Sigmoid colon (tissue), 7 donors: ENCODE results near the gene MEGF6. TPM values are rescaled to one million over a fixed set of nuclear protein-coding genes. Genes with fewer than 3 reads are reported as not detected.

ENCODE experiments used
- DNase-seq: peaks from one replicate; pipeline ENCODE4 v3.0.0-alpha.2; 2019
- H3K27ac ChIP-seq, 4 donors: fragments of 200-600 bp; sonication (generic); one replicate each; pipeline ENCODE4 v1.5.1; 2016 to 2019; ENCODE audit warnings: mild to moderate bottlenecking in 1 of 4
- H3K27me3 ChIP-seq, 3 donors: fragments of 200-600 bp; sonication (generic); one replicate each; pipeline ENCODE4 v1.5.1; 2019; ENCODE audit warnings: mild to moderate bottlenecking in 1 of 3
- H3K36me3 ChIP-seq, 4 donors: fragments of 200-600 bp; sonication (generic); one replicate each; pipeline ENCODE4 v1.5.1; 2016 to 2019
- H3K4me1 ChIP-seq, 4 donors: fragments of 200-600 bp; sonication (generic); one replicate each; pipeline ENCODE4 v1.5.1; 2017 to 2019
- H3K4me3 ChIP-seq, 4 donors: fragments of 200-600 bp; sonication (generic); one replicate each; pipeline ENCODE4 v1.5.1; 2017 to 2019; ENCODE audit warnings: mild to moderate bottlenecking in 2 of 4, moderate library complexity in 1 of 4
- H3K9me3 ChIP-seq, 4 donors: fragments of 200-600 bp in 3 of 4; sonication (generic) in 3 of 4; one replicate each; pipeline versions ENCODE4 v1.5.1 to v1.6.1; 2013 to 2019
- CTCF ChIP-seq, 4 experiments: fragments of 450-650 bp in 3 of 4; fragments of 200-600 bp in 1 of 4; IDR thresholded peaks; one replicate each; pipeline ENCODE4 v1.5.1; 2016 to 2019; ENCODE audit warnings: antibody characterized with exemption in 4 of 4, mild to moderate bottlenecking in 3 of 4, moderate library complexity in 2 of 4
- EP300 ChIP-seq, 4 donors: sonication (generic); formaldehyde crosslinking; IDR thresholded peaks; one replicate each; pipeline ENCODE4 v1.6.1; 2017; ENCODE audit warnings: antibody characterized with exemption in 4 of 4
- POLR2A ChIP-seq, 2 donors: fragments of 450-650 bp; IDR thresholded peaks; one replicate each; pipeline ENCODE4 v1.6.1; 2016; ENCODE audit warnings: antibody characterized with exemption in 2 of 2, mild to moderate bottlenecking in 2 of 2, moderate library complexity in 2 of 2
- POLR2AphosphoS5 ChIP-seq, 4 donors: sonication (generic); formaldehyde crosslinking; IDR thresholded peaks; one replicate each; pipeline ENCODE4 v1.6.1; 2017; ENCODE audit warnings: antibody characterized with exemption in 4 of 4
- WGBS, 2 donors: extraction: QIAGEN DNeasy Blood & Tissue Kit; methylation state at CpG; one replicate each; pipeline ENCODE4 v1.1.7; 2013; 5-methylcytosine and 5-hydroxymethylcytosine counted together
- intact Hi-C: fragments of 100-400 bp; cut with DNase I; formaldehyde crosslinking; loops from one replicate; pipeline ENCODE4 v1.15.1; 2023
- polyA plus RNA-seq, 3 donors: library from polyadenylated mRNA; stranded (reverse); fragments of 200-250 nt; gene quantifications; one replicate each; pipeline ENCODE4 v1.2.3, GENCODE V29; 2013
- total RNA-seq, 4 donors: library from RNA; depleted of rRNA; stranded (reverse); fragments of >200 nt; gene quantifications; one replicate each; pipeline ENCODE4 v1.1.0, GENCODE V29; 2016
- donor health status: healthy with polysubstance abuse.
- donor health status: Bipolar disorder and iron deficiency.
- donor health status: healthy.

Gene MEGF6
- total and polyA plus RNA-seq, 7 donors, result 2.4 to 31.9 (median 7.8) TPM; not detected in 1

- H3K36me3 ChIP-seq, result no peaks in the 10 kb centered on the region
Measured at GRCh38 chr1:3562712-3563111, 48.6 kb downstream of the MEGF6 start.

GRCh38 chr1:3561702-3562101, 49.6 kb downstream of the MEGF6 start:
- Histone ChIP-seq H3K27me3 (no peaks in the 10 kb centered on the region), H3K4me1 (peaks cover 0 to 12% (median 3%) of the 10 kb centered on the region in 4 donors), H3K27ac (peak overlapping the region in 1 of 4 donors; percentile 10), H3K4me3 (no peak overlapping the region), H3K36me3 (no peaks in the 10 kb centered on the region), H3K9me3 (no peaks in the 10 kb centered on the region)
- 63 to 73% methylated on average over 13 of the region's 13 CpGs for WGBS, 2 donors
- no peak for DNase-seq
- intact Hi-C loops, result no loop called here
- TF ChIP-seq EP300 (IDR thresholded peaks at IDR 0.05), result no peak
- no peak for TF ChIP-seq POLR2A (IDR thresholded peaks at IDR 0.05)
- no peak for TF ChIP-seq POLR2AphosphoS5 (IDR thresholded peaks at IDR 0.05)
- no peak for TF ChIP-seq CTCF (IDR thresholded peaks at IDR 0.05)

More at GRCh38 chr1:3562712-3563111, 48.6 kb downstream of the MEGF6 start:
- no peak for DNase-seq
- no peak for TF ChIP-seq POLR2A (IDR thresholded peaks at IDR 0.05)
- Histone ChIP-seq H3K9me3 (no peaks in the 10 kb centered on the region), H3K4me3 (no peak overlapping the region), H3K4me1 (peaks cover 0 to 12% (median 3%) of the 10 kb centered on the region in 4 donors), H3K27ac (no peak overlapping the region), H3K27me3 (no peaks in the 10 kb centered on the region)
- WGBS, 2 donors, result 76 to 84% methylated on average over 8 of the region's 8 CpGs
- intact Hi-C loops, result no loop called here

- H3K27ac ChIP-seq, result peak overlapping the region in 1 of 4 donors; percentile 10
- H3K4me3 ChIP-seq, result no peak overlapping the region
- H3K36me3 ChIP-seq, result no peaks in the 10 kb centered on the region
- intact Hi-C loops, result no loop called here
- TF ChIP-seq POLR2A (IDR thresholded peaks at IDR 0.05) (no peak), CTCF (IDR thresholded peaks at IDR 0.05) (no peak), POLR2AphosphoS5 (IDR thresholded peaks at IDR 0.05) (no peak), EP300 (IDR thresholded peaks at IDR 0.05) (no peak)
- no peaks in the 10 kb centered on the region for H3K27me3 ChIP-seq
- H3K4me1 ChIP-seq, result peaks cover 0 to 12% (median 3%) of the 10 kb centered on the region in 4 donors
- H3K9me3 ChIP-seq, result no peaks in the 10 kb centered on the region
- DNase-seq, result no peak
- 72 to 90% methylated on average over 9 of the region's 9 CpGs for WGBS, 2 donors
Measured at GRCh38 chr1:3560981-3561380, 50.3 kb downstream of the MEGF6 start.

- Histone ChIP-seq H3K27me3 (no peaks in the 10 kb centered on the region), H3K27ac (peak overlapping the region in 1 of 4 donors; percentile 10), H3K4me1 (peaks cover 0 to 12% (median 3%) of the 10 kb centered on the region in 4 donors), H3K4me3 (no peak overlapping the region), H3K36me3 (no peaks in the 10 kb centered on the region), H3K9me3 (no peaks in the 10 kb centered on the region)
- no peak for DNase-seq
- TF ChIP-seq CTCF (IDR thresholded peaks at IDR 0.05) (no peak), POLR2AphosphoS5 (IDR thresholded peaks at IDR 0.05) (no peak), POLR2A (IDR thresholded peaks at IDR 0.05) (no peak), EP300 (IDR thresholded peaks at IDR 0.05) (no peak)
- intact Hi-C loops, result no loop called here
- 58 to 67% methylated on average over 17 of the region's 17 CpGs for WGBS, 2 donors
Measured at GRCh38 chr1:3560251-3560871, 50.9 kb downstream of the MEGF6 start.

GRCh38 chr1:3558036-3558726, 53.1 kb downstream of the MEGF6 start:
- no peak overlapping the region for H3K27ac ChIP-seq
- intact Hi-C loops, result no loop called here
- no peaks in the 10 kb centered on the region for H3K36me3 ChIP-seq
- no peak overlapping the region for H3K4me3 ChIP-seq
- no peaks in the 10 kb centered on the region for H3K9me3 ChIP-seq
- TF ChIP-seq POLR2A (IDR thresholded peaks at IDR 0.05) (no peak), CTCF (IDR thresholded peaks at IDR 0.05) (no peak), POLR2AphosphoS5 (IDR thresholded peaks at IDR 0.05) (no peak), EP300 (IDR thresholded peaks at IDR 0.05) (no peak)
- DNase-seq, result no peak
- peaks cover 0 to 19% (median 11%) of the 10 kb centered on the region in 4 donors for H3K4me1 ChIP-seq
- no peaks in the 10 kb centered on the region for H3K27me3 ChIP-seq
- 78 to 87% methylated on average over 20 of the region's 20 CpGs for WGBS, 2 donors
